ENCODE results near the gene MS4A15.

The MS4A15 gene

GRCh38 chr11:60786811-60787567 lies 30.3 kb downstream of the MS4A15 start:
- H3K4me3 ChIP-seq (replicated peaks; ENCODE audit: low read depth, low read length): no peak overlapping the region
- peak; percentile 93 for DNase-seq (ENCODE audit: low read depth)
- TF ChIP-seq CTCF (IDR thresholded peaks at IDR 0.05; ENCODE audit: low read length, missing control alignments): no peak

- TF ChIP-seq CTCF (IDR thresholded peaks at IDR 0.05; ENCODE audit: low read length, missing control alignments): no peak
- peak; percentile 54 for DNase-seq (ENCODE audit: low read depth)
- no peak overlapping the region for H3K4me3 ChIP-seq (replicated peaks; ENCODE audit: low read depth, low read length)
Measured at GRCh38 chr11:60788401-60789125, 31.9 kb downstream of the MS4A15 start.

GRCh38 chr11:60790726-60791125 lies 34.1 kb downstream of the MS4A15 start:
- no peak overlapping the region for H3K4me3 ChIP-seq (replicated peaks; ENCODE audit: low read depth, low read length)
- DNase-seq (ENCODE audit: low read depth): no peak

GRCh38 chr11:60791153-60791933 lies 34.7 kb downstream of the MS4A15 start:
- no peak overlapping the region for H3K4me3 ChIP-seq (replicated peaks; ENCODE audit: low read depth, low read length)
- no peak for DNase-seq (ENCODE audit: low read depth)
- no peak for TF ChIP-seq CTCF (IDR thresholded peaks at IDR 0.05; ENCODE audit: low read length, missing control alignments)

More at GRCh38 chr11:60790726-60791125, 34.1 kb downstream of the MS4A15 start:
- no peak for TF ChIP-seq CTCF (IDR thresholded peaks at IDR 0.05; ENCODE audit: low read length, missing control alignments)

GRCh38 chr11:60792521-60792920 lies 35.9 kb downstream of the MS4A15 start:
- H3K4me3 ChIP-seq (replicated peaks; ENCODE audit: low read depth, low read length): no peak overlapping the region
- no peak for DNase-seq (ENCODE audit: low read depth)
- TF ChIP-seq CTCF (IDR thresholded peaks at IDR 0.05; ENCODE audit: low read length, missing control alignments): no peak

- no peak for DNase-seq (ENCODE audit: low read depth)
- H3K4me3 ChIP-seq (replicated peaks; ENCODE audit: low read depth, low read length): no peak overlapping the region
- no peak for TF ChIP-seq CTCF (IDR thresholded peaks at IDR 0.05; ENCODE audit: low read length, missing control alignments)
Measured at GRCh38 chr11:60795291-60795690, 38.6 kb downstream of the MS4A15 start.
